ENCODE results near the gene KRTAP10-11.
"Not testable (repeated sequence)": the region's sequence is repeated elsewhere in the genome, so short reads cannot be mapped to it uniquely, and the experiment has no call there.

DNA sequence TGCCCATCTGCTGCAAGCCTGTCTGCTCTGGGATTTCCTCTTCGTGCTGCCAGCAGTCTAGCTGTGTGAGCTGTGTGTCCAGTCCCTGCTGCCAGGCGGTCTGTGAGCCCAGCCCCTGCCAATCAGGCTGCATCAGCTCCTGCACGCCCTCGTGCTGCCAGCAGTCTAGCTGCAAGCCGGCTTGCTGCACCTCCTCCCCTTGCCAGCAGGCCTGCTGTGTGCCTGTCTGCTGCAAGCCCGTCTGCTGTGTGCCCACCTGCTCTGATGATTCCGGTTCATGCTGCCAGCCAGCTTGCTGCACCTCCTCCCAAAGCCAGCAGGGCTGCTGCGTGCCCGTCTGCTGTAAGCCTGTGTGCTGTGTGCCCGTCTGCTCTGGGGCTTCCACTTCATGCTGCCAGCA, 45.1 kb upstream of the KRTAP10-11 start:
- not testable (repeated sequence) for TF ChIP-seq MAX (IDR thresholded peaks at IDR 0.05); RAD21 (IDR thresholded peaks at IDR 0.05); HNF4A (conservative IDR thresholded peaks at IDR 0.05); TAF1 (conservative IDR thresholded peaks at IDR 0.05); SP1 (IDR thresholded peaks at IDR 0.05); JUND (IDR thresholded peaks at IDR 0.05); YY1 (IDR thresholded peaks at IDR 0.05); GABPA (IDR thresholded peaks at IDR 0.05 in 1 of 2, conservative IDR thresholded peaks at IDR 0.05 in 1 of 2); EGR1 (IDR thresholded peaks at IDR 0.05; ENCODE audit: low read depth in 2 of 2); HNF4G (IDR thresholded peaks at IDR 0.05)
- TF ChIP-seq, protein P1, sequence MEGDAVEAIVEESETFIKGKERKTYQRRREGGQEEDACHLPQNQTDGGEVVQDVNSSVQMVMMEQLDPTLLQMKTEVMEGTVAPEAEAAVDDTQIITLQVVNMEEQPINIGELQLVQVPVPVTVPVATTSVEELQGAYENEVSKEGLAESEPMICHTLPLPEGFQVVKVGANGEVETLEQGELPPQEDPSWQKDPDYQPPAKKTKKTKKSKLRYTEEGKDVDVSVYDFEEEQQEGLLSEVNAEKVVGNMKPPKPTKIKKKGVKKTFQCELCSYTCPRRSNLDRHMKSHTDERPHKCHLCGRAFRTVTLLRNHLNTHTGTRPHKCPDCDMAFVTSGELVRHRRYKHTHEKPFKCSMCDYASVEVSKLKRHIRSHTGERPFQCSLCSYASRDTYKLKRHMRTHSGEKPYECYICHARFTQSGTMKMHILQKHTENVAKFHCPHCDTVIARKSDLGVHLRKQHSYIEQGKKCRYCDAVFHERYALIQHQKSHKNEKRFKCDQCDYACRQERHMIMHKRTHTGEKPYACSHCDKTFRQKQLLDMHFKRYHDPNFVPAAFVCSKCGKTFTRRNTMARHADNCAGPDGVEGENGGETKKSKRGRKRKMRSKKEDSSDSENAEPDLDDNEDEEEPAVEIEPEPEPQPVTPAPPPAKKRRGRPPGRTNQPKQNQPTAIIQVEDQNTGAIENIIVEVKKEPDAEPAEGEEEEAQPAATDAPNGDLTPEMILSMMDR (IDR thresholded peaks at IDR 0.05; ENCODE audit: low read depth, low read length, missing input control) = not testable (repeated sequence)
- TF ChIP-seq, protein P2, sequence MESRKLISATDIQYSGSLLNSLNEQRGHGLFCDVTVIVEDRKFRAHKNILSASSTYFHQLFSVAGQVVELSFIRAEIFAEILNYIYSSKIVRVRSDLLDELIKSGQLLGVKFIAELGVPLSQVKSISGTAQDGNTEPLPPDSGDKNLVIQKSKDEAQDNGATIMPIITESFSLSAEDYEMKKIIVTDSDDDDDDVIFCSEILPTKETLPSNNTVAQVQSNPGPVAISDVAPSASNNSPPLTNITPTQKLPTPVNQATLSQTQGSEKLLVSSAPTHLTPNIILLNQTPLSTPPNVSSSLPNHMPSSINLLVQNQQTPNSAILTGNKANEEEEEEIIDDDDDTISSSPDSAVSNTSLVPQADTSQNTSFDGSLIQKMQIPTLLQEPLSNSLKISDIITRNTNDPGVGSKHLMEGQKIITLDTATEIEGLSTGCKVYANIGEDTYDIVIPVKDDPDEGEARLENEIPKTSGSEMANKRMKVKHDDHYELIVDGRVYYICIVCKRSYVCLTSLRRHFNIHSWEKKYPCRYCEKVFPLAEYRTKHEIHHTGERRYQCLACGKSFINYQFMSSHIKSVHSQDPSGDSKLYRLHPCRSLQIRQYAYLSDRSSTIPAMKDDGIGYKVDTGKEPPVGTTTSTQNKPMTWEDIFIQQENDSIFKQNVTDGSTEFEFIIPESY (IDR thresholded peaks at IDR 0.05) = not testable (repeated sequence)
- TF ChIP-seq, protein P3, sequence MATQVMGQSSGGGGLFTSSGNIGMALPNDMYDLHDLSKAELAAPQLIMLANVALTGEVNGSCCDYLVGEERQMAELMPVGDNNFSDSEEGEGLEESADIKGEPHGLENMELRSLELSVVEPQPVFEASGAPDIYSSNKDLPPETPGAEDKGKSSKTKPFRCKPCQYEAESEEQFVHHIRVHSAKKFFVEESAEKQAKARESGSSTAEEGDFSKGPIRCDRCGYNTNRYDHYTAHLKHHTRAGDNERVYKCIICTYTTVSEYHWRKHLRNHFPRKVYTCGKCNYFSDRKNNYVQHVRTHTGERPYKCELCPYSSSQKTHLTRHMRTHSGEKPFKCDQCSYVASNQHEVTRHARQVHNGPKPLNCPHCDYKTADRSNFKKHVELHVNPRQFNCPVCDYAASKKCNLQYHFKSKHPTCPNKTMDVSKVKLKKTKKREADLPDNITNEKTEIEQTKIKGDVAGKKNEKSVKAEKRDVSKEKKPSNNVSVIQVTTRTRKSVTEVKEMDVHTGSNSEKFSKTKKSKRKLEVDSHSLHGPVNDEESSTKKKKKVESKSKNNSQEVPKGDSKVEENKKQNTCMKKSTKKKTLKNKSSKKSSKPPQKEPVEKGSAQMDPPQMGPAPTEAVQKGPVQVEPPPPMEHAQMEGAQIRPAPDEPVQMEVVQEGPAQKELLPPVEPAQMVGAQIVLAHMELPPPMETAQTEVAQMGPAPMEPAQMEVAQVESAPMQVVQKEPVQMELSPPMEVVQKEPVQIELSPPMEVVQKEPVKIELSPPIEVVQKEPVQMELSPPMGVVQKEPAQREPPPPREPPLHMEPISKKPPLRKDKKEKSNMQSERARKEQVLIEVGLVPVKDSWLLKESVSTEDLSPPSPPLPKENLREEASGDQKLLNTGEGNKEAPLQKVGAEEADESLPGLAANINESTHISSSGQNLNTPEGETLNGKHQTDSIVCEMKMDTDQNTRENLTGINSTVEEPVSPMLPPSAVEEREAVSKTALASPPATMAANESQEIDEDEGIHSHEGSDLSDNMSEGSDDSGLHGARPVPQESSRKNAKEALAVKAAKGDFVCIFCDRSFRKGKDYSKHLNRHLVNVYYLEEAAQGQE (IDR thresholded peaks at IDR 0.05) = not testable (repeated sequence)

All from liver (tissue), 3 donors.